ENCODE data around the gene STPG4.
"Not testable (repeated sequence)": the region's sequence is repeated elsewhere in the genome, so short reads cannot be mapped to it uniquely, and the experiment has no call there.

Gene STPG4

GRCh38 chr2:47129191-47129706 is 25.9 kb downstream of the STPG4 start:
- H3K4me3 ChIP-seq (ENCODE audit: low read depth, low read length): no peak overlapping the region

GRCh38 chr2:47128705-47129104 is 26.4 kb downstream of the STPG4 start:
- no peak overlapping the region for H3K4me3 ChIP-seq (ENCODE audit: low read depth, low read length)

GRCh38 chr2:47127862-47128543 is 27.1 kb downstream of the STPG4 start:
- H3K4me3 ChIP-seq (ENCODE audit: low read depth, low read length): no peak overlapping the region

GRCh38 chr2:47126783-47127182 is 28.3 kb downstream of the STPG4 start:
- no peak overlapping the region for H3K4me3 ChIP-seq (ENCODE audit: low read depth, low read length)

GRCh38 chr2:47124740-47125139 is 30.4 kb downstream of the STPG4 start:
- H3K4me3 ChIP-seq (ENCODE audit: low read depth, low read length): not testable (repeated sequence)

GRCh38 chr2:47120424-47120823 is 34.7 kb downstream of the STPG4 start:
- not testable (repeated sequence) for H3K4me3 ChIP-seq (ENCODE audit: low read depth, low read length)

GRCh38 chr2:47119001-47119400 is 36.1 kb downstream of the STPG4 start:
- H3K4me3 ChIP-seq (ENCODE audit: low read depth, low read length): no peak overlapping the region

GRCh38 chr2:47118581-47118980 is 36.5 kb downstream of the STPG4 start:
- no peak overlapping the region for H3K4me3 ChIP-seq (ENCODE audit: low read depth, low read length)

- H3K4me3 ChIP-seq (ENCODE audit: low read depth, low read length): no peak overlapping the region
Measured at GRCh38 chr2:47112665-47113435, 42.3 kb downstream of the STPG4 start.

GRCh38 chr2:47109680-47110079 is 45.4 kb downstream of the STPG4 start:
- no peak overlapping the region for H3K4me3 ChIP-seq (ENCODE audit: low read depth, low read length)

GRCh38 chr2:47109007-47109375 is 46.1 kb downstream of the STPG4 start:
- no peak overlapping the region for H3K4me3 ChIP-seq (ENCODE audit: low read depth, low read length)

- not testable (repeated sequence) for H3K4me3 ChIP-seq (ENCODE audit: low read depth, low read length)
Measured at GRCh38 chr2:47108267-47109006, 46.7 kb downstream of the STPG4 start.

- not testable (repeated sequence) for H3K4me3 ChIP-seq (ENCODE audit: low read depth, low read length)
Measured at GRCh38 chr2:47107201-47107600, 47.9 kb downstream of the STPG4 start.

- not testable (repeated sequence) for H3K4me3 ChIP-seq (ENCODE audit: low read depth, low read length)
Measured at GRCh38 chr2:47106231-47106630, 48.9 kb downstream of the STPG4 start.

GRCh38 chr2:47099712-47100111 is 55.4 kb downstream of the STPG4 start:
- not testable (repeated sequence) for H3K4me3 ChIP-seq (ENCODE audit: low read depth, low read length)

GRCh38 chr2:47098953-47099352 is 56.2 kb downstream of the STPG4 start:
- no peak overlapping the region for H3K4me3 ChIP-seq (ENCODE audit: low read depth, low read length)

- H3K4me3 ChIP-seq (ENCODE audit: low read depth, low read length): no peak overlapping the region
Measured at GRCh38 chr2:47097563-47097962, 57.5 kb downstream of the STPG4 start.

GRCh38 chr2:47096451-47096850 is 58.7 kb downstream of the STPG4 start:
- H3K4me3 ChIP-seq (ENCODE audit: low read depth, low read length): no peak overlapping the region

- no peak overlapping the region for H3K4me3 ChIP-seq (ENCODE audit: low read depth, low read length)
Measured at GRCh38 chr2:47095349-47096020, 59.6 kb downstream of the STPG4 start.

- no peak overlapping the region for H3K4me3 ChIP-seq (ENCODE audit: low read depth, low read length)
Measured at GRCh38 chr2:47094511-47095142, 60.5 kb downstream of the STPG4 start.

GRCh38 chr2:47093626-47094025 is 61.5 kb downstream of the STPG4 start:
- H3K4me3 ChIP-seq (ENCODE audit: low read depth, low read length): no peak overlapping the region
